UCSD-AML1 (cell line): ENCODE results near the gene ZMIZ2.
"Not testable (repeated sequence)": the region's sequence is repeated elsewhere in the genome, so short reads cannot be mapped to it uniquely, and the experiment has no call there.

Experiments
- DNase-seq: peaks from one replicate; lab custom pipeline; 2025; ENCODE audit not compliant: unreplicated experiment; lab: John Stamatoyannopoulos, UW

Gene ZMIZ2

GRCh38 chr7:44769776-44770294 is 21.2 kb downstream of the ZMIZ2 start:
- no peak for DNase-seq

- no peak for DNase-seq
Measured at GRCh38 chr7:44771358-44771757, 22.7 kb downstream of the ZMIZ2 start.

- DNase-seq: no peak
Measured at GRCh38 chr7:44772440-44772839, 23.8 kb downstream of the ZMIZ2 start.

GRCh38 chr7:44772867-44773266 is 24.2 kb downstream of the ZMIZ2 start:
- no peak for DNase-seq

- not testable (repeated sequence) for DNase-seq
Measured at GRCh38 chr7:44774486-44774885, 25.8 kb downstream of the ZMIZ2 start.

GRCh38 chr7:44775383-44776107 is 26.9 kb downstream of the ZMIZ2 start:
- no peak for DNase-seq

GRCh38 chr7:44776211-44776610 is 27.6 kb downstream of the ZMIZ2 start:
- DNase-seq: no peak

GRCh38 chr7:44782460-44782859 is 33.8 kb downstream of the ZMIZ2 start:
- no peak for DNase-seq

GRCh38 chr7:44783407-44783806 is 34.8 kb downstream of the ZMIZ2 start:
- no peak for DNase-seq

GRCh38 chr7:44784364-44784763 is 35.7 kb downstream of the ZMIZ2 start:
- no peak for DNase-seq

GRCh38 chr7:44785218-44785617 is 36.6 kb downstream of the ZMIZ2 start:
- not testable (repeated sequence) for DNase-seq

GRCh38 chr7:44787041-44787440 is 38.4 kb downstream of the ZMIZ2 start:
- DNase-seq: no peak

- no peak for DNase-seq
Measured at GRCh38 chr7:44787762-44788161, 39.1 kb downstream of the ZMIZ2 start.

- DNase-seq: no peak
Measured at GRCh38 chr7:44789990-44790389, 41.3 kb downstream of the ZMIZ2 start.

GRCh38 chr7:44791278-44792219 is 42.9 kb downstream of the ZMIZ2 start:
- DNase-seq: no peak

GRCh38 chr7:44793919-44794318 is 45.3 kb downstream of the ZMIZ2 start:
- DNase-seq: no peak

GRCh38 chr7:44794331-44794730 is 45.7 kb downstream of the ZMIZ2 start:
- DNase-seq: no peak

- peak; percentile 51 for DNase-seq
Measured at GRCh38 chr7:44796034-44796503, 47.4 kb downstream of the ZMIZ2 start.

- DNase-seq: peak; percentile 88
Measured at GRCh38 chr7:44796504-44797328, 48.1 kb downstream of the ZMIZ2 start, which contains the start of gene PPIA. Gene PPIA (plus strand): TSS chr7:44796681. CDS start chr7:44796725, 44 bp downstream.

- DNase-seq: peak; percentile 69
Measured at GRCh38 chr7:44797329-44798258, 48.9 kb downstream of the ZMIZ2 start.
